ENCODE results near the gene RGS7BP. TPM values are rescaled to one million over a fixed set of nuclear protein-coding genes. Genes with fewer than 3 reads are reported as not detected.
A peak's percentile ranks its signal among the peaks of the same experiment; 100 is the strongest.

RGS7BP gene
- total RNA-seq, 1 donor = 0.36 TPM

GRCh38 chr5:64594025-64594424 is 88.2 kb downstream of the RGS7BP start:
- no peaks in the 10 kb centered on the region for H3K36me3 ChIP-seq (ENCODE audit: insufficient read depth, low read length)
- H2AFZ ChIP-seq (ENCODE audit: low read length) = no peak overlapping the region
- H4K20me1 ChIP-seq (ENCODE audit: insufficient read depth, low read length) = no peaks in the 10 kb centered on the region
- no peaks in the 10 kb centered on the region for H3K9me3 ChIP-seq (ENCODE audit: low read depth, low read length)
- no peaks in the 10 kb centered on the region for H3K4me1 ChIP-seq (ENCODE audit: insufficient read depth, low read length)
- no peak overlapping the region for H3K27ac ChIP-seq (ENCODE audit: low read depth, low read length)
- H3K27me3 ChIP-seq (ENCODE audit: insufficient read depth, low read length) = peaks cover 7% of the 10 kb centered on the region
- H3K79me2 ChIP-seq (ENCODE audit: insufficient read depth, low read length) = no peaks in the 10 kb centered on the region
- DNase-seq (ENCODE audit: insufficient read length, low spot score, missing footprints) = no peak
- no peak overlapping the region for H3K4me2 ChIP-seq (ENCODE audit: insufficient read depth, low read length)
- TF ChIP-seq, protein P1, sequence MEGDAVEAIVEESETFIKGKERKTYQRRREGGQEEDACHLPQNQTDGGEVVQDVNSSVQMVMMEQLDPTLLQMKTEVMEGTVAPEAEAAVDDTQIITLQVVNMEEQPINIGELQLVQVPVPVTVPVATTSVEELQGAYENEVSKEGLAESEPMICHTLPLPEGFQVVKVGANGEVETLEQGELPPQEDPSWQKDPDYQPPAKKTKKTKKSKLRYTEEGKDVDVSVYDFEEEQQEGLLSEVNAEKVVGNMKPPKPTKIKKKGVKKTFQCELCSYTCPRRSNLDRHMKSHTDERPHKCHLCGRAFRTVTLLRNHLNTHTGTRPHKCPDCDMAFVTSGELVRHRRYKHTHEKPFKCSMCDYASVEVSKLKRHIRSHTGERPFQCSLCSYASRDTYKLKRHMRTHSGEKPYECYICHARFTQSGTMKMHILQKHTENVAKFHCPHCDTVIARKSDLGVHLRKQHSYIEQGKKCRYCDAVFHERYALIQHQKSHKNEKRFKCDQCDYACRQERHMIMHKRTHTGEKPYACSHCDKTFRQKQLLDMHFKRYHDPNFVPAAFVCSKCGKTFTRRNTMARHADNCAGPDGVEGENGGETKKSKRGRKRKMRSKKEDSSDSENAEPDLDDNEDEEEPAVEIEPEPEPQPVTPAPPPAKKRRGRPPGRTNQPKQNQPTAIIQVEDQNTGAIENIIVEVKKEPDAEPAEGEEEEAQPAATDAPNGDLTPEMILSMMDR (IDR thresholded peaks at IDR 0.05; ENCODE audit: extremely low read depth, low read depth, low read length) = no peak
- H3K4me3 ChIP-seq (ENCODE audit: insufficient read depth, low read length) = no peak overlapping the region

- Histone ChIP-seq H3K4me3 (ENCODE audit: insufficient read depth, low read length) (no peak overlapping the region), H3K4me2 (ENCODE audit: insufficient read depth, low read length) (no peak overlapping the region), H3K27ac (ENCODE audit: low read depth, low read length) (no peak overlapping the region), H4K20me1 (ENCODE audit: insufficient read depth, low read length) (no peaks in the 10 kb centered on the region), H3K79me2 (ENCODE audit: insufficient read depth, low read length) (no peaks in the 10 kb centered on the region), H3K36me3 (ENCODE audit: insufficient read depth, low read length) (no peaks in the 10 kb centered on the region), H3K27me3 (ENCODE audit: insufficient read depth, low read length) (peaks cover 8% of the 10 kb centered on the region), H2AFZ (ENCODE audit: low read length) (no peak overlapping the region), H3K4me1 (ENCODE audit: insufficient read depth, low read length) (no peaks in the 10 kb centered on the region), H3K9me3 (ENCODE audit: low read depth, low read length) (no peaks in the 10 kb centered on the region)
- TF ChIP-seq, protein P1 (IDR thresholded peaks at IDR 0.05; ENCODE audit: extremely low read depth, low read depth, low read length) = no peak
- no peak for DNase-seq (ENCODE audit: insufficient read length, low spot score, missing footprints)
These were observed 88.8 kb downstream of the RGS7BP start for GRCh38 chr5:64594601-64595000.

GRCh38 chr5:64595031-64595855 is 89.4 kb downstream of the RGS7BP start:
- H3K4me2 ChIP-seq (ENCODE audit: insufficient read depth, low read length) = no peak overlapping the region
- no peaks in the 10 kb centered on the region for H3K36me3 ChIP-seq (ENCODE audit: insufficient read depth, low read length)
- H3K4me3 ChIP-seq (ENCODE audit: insufficient read depth, low read length) = no peak overlapping the region
- no peak for DNase-seq (ENCODE audit: insufficient read length, low spot score, missing footprints)
- H2AFZ ChIP-seq (ENCODE audit: low read length) = no peak overlapping the region
- no peaks in the 10 kb centered on the region for H3K9me3 ChIP-seq (ENCODE audit: low read depth, low read length)
- peaks cover 8% of the 10 kb centered on the region for H3K27me3 ChIP-seq (ENCODE audit: insufficient read depth, low read length)
- TF ChIP-seq, protein P1 (IDR thresholded peaks at IDR 0.05; ENCODE audit: extremely low read depth, low read depth, low read length) = peak; percentile 21
- H3K4me1 ChIP-seq (ENCODE audit: insufficient read depth, low read length) = no peaks in the 10 kb centered on the region
- no peaks in the 10 kb centered on the region for H3K79me2 ChIP-seq (ENCODE audit: insufficient read depth, low read length)
- H4K20me1 ChIP-seq (ENCODE audit: insufficient read depth, low read length) = no peaks in the 10 kb centered on the region
- H3K27ac ChIP-seq (ENCODE audit: low read depth, low read length) = no peak overlapping the region

DNA sequence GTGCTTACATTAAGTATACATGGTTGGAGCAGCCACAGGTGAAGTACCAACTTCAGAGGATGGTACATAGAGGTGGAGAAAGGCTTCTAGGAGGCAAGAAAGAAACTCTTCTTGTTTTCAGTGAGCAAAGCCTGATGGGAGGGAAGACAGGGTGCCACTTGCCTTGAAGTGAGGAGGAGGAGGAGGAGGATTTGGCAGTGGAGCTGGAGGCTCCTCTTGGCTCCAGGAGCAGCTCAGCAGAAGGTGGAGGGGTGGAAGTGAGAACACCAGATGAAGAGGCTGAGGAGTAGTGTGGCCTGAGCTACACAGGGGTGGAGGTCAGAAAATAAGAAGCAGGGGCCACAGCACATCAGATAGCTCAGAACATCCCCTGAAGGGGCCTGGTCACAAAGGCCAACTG is 93.4 kb downstream of the RGS7BP start:
- H3K4me3 ChIP-seq (ENCODE audit: insufficient read depth, low read length) = no peak overlapping the region
- H3K79me2 ChIP-seq (ENCODE audit: insufficient read depth, low read length) = no peaks in the 10 kb centered on the region
- H3K27me3 ChIP-seq (ENCODE audit: insufficient read depth, low read length) = peaks cover 11% of the 10 kb centered on the region
- H3K27ac ChIP-seq (ENCODE audit: low read depth, low read length) = no peak overlapping the region
- no peaks in the 10 kb centered on the region for H4K20me1 ChIP-seq (ENCODE audit: insufficient read depth, low read length)
- no peaks in the 10 kb centered on the region for H3K36me3 ChIP-seq (ENCODE audit: insufficient read depth, low read length)
- no peak overlapping the region for H2AFZ ChIP-seq (ENCODE audit: low read length)
- H3K9me3 ChIP-seq (ENCODE audit: low read depth, low read length) = no peaks in the 10 kb centered on the region
- DNase-seq (ENCODE audit: insufficient read length, low spot score, missing footprints) = no peak
- TF ChIP-seq, protein P1 (IDR thresholded peaks at IDR 0.05; ENCODE audit: extremely low read depth, low read depth, low read length) = no peak
- H3K4me1 ChIP-seq (ENCODE audit: insufficient read depth, low read length) = no peaks in the 10 kb centered on the region
- H3K4me2 ChIP-seq (ENCODE audit: insufficient read depth, low read length) = no peak overlapping the region
